GM18499 (cell line): ENCODE data around the gene BEST1.

Experiments used
- ATAC-seq: cut with Tn5 transposase; IDR thresholded peaks from one replicate; pipeline ENCODE4 v1.9.1; 2021; ENCODE audit warnings: moderate number of reproducible peaks; ENCODE audit not compliant: insufficient read depth, unreplicated experiment

Gene BEST1

DNA sequence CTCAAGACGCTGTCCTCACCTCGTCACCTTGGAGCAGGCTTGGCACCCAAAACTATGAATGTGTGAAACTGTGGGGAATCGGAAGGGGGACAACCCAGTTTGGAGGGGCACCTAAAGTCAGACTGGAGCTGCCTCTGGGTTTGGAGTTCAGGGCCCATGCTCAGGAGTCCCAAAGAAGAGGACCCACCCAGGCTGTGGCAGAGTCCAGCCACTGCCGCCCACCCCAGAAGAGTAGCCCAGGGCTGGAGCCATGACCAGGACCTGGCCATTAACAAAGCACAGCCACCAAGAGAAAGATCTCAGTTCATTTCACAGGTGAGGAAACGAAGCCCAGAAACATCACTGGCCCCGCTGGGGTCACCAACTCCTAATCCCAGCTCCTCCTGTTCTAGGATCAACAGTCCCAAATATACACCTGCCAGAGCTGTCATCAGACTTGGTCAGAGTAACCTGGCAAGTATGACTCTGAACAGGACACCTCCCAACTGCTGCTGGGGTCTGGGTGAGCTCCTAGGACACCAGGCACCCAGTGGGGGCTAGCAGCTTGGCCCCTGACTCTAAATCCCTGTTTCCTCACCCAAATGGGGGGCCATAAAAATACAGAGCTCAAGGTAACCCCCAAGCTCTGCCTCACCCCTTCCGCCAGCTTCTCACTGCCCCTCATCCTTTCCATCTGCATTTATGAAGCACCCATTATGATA is 35.5 kb upstream of the BEST1 start:
- no peak for ATAC-seq

GRCh38 chr11:61916737-61917333 is 33.3 kb upstream of the BEST1 start:
- ATAC-seq, result no peak

- no peak for ATAC-seq
These were observed 32.6 kb upstream of the BEST1 start, which contains the start of gene RAB3IL1 for GRCh38 chr11:61917334-61918109. Gene RAB3IL1 (minus strand): TSS chr11:61917566. CDS start chr11:61917367, 199 bp downstream.

- ATAC-seq, result no peak
These were observed 31.8 kb upstream of the BEST1 start for GRCh38 chr11:61918251-61918937.

GRCh38 chr11:61918938-61919704 is 31.0 kb upstream of the BEST1 start:
- no peak for ATAC-seq

GRCh38 chr11:61919705-61920631 is 30.2 kb upstream of the BEST1 start:
- no peak for ATAC-seq

DNA sequence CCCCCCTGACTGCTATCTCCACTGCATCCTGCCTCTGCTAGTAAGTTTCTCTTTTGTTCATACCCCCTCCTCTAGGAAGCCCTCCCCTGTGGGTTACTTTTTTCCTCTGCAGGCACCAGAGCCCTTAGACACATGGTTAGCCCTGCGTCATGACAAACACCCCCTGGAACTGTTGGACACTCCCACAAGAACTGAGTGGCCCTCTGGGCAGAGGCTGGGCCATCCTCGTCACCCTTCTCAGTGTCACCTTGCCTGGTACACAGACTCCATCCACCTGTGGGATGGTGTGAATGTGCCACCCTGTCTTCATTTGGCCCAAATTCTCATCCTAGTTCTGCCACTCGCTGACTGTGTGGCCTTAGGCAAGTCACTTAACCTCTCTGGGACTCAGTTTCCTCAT is 28.7 kb upstream of the BEST1 start:
- no peak for ATAC-seq

DNA sequence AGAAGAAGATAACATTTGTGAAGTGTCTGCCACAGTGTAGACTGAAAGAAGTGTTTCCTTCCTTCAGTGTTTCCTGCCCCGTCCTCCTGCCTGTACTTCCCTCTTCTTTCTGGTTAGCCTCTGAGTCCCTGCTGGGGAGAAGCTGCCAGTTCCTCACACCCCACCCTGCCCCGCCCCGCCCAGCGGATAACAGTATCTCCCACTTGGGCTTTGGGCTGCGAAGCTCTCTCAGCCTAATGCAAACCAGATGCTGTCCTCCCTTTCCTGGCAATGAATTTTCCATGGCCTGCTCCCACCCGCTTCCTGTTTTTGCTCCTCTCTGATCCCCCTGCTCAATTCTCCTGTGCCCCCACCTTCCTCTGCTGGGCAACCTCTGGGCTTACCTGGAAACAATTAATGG is 27.6 kb upstream of the BEST1 start:
- ATAC-seq, result no peak

DNA sequence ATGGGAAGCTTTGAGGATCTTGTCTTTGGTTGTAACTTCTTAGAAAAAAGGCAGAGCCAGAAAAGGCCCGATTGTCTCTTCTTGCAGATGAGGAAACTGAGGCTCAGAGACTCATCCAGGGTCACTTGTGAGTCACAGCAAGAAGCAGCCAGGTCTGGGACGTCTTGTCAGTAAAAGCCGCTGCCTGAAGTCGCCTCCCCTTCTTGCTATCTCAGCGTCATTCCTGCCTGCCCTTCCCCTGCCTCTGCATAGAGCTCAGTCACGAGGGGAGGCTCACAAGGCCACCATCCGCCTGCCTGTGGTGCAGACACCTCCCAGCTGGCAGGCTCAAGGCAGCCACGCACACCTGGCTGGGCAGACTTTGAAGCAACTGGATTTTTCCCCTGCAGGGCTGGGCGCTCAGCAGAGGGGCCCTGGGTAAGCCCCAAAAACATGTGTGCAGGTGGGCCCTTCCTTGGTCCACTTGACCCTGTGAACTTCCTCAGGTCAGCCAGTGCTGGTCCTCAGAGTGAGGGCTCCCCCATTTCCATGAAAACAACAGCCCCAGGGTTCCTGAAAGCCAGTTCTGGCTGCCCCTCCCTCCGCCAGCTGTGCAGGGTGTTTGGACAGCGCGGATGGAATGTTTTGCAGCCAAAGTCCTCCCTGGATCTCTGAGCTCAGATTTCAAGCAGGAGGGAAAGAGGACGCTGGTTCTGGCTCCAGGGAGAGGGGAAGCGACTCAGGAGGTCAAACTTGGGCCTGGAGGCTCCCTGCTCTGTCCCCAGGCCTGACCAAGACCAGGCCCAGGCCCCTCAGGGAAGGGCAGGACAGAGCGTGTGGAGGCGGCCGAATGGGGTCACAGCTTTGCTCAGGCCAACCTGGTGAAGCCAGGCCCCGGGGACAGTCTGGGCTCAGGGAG is 26.7 kb upstream of the BEST1 start:
- ATAC-seq, result no peak

DNA sequence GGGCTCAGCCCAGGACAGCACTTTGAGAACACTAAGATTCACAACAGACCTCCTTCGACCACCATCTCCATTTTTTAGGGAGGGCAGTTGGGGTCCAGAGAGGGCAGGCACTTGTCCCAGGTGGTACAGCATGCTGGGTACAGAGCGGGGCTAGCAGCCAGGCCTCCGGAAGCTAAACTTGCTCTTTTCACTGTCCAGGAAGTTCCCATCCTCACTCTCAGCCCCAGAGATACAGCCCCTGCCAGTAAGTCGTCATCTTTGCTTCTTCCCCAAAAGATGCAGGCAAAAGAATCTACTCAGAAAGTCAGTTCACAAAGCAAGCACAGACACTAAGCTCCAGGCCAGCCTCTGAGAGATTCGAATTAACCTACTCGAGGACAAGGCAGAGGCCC is 26.1 kb upstream of the BEST1 start:
- ATAC-seq, result no peak

GRCh38 chr11:61925736-61926135 is 24.4 kb upstream of the BEST1 start:
- no peak for ATAC-seq

DNA sequence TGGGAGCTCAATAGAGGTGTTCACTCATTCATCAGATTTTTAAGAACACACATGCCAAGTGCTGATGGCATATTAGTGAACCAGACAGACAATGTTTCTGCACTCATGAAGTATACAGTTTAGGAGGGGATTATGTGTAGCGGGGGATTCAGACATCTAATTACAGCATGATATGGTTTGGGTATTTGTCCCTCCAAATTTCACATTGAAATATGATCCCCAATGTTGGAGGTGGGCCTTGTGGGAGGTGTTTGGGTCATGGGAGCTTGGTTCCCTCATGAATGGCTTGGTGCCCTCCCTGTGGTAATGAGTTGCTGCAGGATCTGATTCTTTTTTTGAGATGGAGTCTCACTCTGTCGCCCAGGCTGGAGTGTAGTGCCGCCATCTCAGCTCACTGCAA is 23.9 kb upstream of the BEST1 start:
- no peak for ATAC-seq

GRCh38 chr11:61927501-61927900 is 22.6 kb upstream of the BEST1 start:
- ATAC-seq, result no peak

GRCh38 chr11:61928606-61929005 is 21.5 kb upstream of the BEST1 start:
- ATAC-seq, result no peak

- ATAC-seq, result no peak
These were observed 19.2 kb upstream of the BEST1 start for GRCh38 chr11:61930933-61931332.

- no peak for ATAC-seq
These were observed 14.3 kb upstream of the BEST1 start for GRCh38 chr11:61935861-61936260.

DNA sequence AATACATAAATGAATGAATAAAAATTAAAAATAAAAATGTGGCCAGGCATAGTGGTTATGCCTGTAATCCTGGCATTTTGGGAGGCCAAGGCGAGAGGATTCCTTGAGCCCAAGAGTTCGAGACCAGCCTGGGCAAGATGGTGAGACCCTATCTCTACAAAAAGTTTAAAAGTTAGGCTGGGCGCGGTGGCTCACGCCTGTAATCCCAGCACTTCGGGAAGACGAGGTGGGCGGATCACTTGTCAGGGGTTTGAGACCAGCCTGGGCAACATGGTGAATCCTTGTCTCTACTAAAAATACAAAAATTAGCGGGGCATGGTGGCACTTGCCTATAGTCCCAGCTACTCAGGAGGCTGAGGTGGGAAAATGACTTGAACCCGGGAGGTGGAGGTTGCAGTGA is 9.7 kb upstream of the BEST1 start:
- no peak for ATAC-seq

DNA sequence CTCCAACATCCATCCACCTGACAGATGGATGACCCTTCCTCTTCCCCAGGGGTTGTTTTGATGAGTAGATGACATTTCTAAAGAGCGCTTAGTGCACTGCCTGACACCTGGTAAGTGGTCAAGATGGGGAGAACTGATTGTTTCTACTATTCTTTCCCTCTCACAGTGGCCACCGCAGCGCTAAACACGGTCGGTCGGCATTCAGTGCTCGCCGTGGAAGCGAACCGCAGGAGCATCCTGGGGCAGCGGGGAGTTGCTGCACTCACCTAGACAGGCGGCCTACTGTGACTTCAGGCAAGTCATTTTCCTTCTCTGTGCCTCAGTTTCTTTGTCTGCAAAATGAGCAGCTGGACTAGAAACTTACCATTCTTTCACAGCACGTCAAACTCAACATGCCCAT is 5.0 kb upstream of the BEST1 start:
- ATAC-seq, result no peak
